ENCODE results near the gene AKNAD1.

DNA sequence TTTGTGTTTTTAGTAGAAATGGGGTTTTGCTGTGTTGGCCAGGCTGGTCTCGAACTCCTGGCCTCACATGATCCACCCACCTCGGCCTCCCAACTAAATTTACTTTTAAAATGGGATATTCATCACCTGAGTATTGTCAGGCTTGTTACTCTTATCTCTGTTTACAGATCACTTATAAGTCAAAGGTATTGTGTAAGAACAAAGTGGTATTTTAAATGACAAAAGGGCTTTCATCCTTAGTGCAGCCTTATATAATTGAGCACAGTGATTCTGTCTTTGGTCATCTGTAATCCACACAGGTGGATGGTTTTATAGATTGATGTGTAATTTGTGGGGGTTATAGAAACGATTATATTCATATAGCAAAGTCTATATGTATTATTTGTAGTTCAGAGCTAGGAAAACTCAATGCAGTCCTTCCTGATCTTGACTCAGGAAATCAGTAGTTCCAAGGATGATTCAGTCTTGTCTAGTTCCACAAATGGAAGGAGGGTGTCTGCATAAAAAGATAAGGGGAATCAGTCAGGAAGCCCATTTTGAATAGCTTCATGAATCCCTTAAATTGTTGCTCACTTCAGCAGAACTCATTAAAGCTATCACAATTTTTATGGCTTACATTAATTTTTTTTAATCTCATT, 75.8 kb downstream of the AKNAD1 start:
- TF ChIP-seq, protein P1, sequence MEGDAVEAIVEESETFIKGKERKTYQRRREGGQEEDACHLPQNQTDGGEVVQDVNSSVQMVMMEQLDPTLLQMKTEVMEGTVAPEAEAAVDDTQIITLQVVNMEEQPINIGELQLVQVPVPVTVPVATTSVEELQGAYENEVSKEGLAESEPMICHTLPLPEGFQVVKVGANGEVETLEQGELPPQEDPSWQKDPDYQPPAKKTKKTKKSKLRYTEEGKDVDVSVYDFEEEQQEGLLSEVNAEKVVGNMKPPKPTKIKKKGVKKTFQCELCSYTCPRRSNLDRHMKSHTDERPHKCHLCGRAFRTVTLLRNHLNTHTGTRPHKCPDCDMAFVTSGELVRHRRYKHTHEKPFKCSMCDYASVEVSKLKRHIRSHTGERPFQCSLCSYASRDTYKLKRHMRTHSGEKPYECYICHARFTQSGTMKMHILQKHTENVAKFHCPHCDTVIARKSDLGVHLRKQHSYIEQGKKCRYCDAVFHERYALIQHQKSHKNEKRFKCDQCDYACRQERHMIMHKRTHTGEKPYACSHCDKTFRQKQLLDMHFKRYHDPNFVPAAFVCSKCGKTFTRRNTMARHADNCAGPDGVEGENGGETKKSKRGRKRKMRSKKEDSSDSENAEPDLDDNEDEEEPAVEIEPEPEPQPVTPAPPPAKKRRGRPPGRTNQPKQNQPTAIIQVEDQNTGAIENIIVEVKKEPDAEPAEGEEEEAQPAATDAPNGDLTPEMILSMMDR (IDR thresholded peaks at IDR 0.05): no peak
- no peak for TF ChIP-seq POLR2A (IDR thresholded peaks at IDR 0.05)

Data from sigmoid colon (tissue), 3 donors.